ENCODE measurements around the gene DYRK4. TPM values are rescaled to one million over a fixed set of nuclear protein-coding genes. Genes with fewer than 3 reads are reported as not detected.

The DYRK4 gene
- total RNA-seq, 1 experiment from 2014 or later: 23.7 TPM

- H3K27ac ChIP-seq (ENCODE audit: low read depth, low read length, poor library complexity, severe bottlenecking): no peak overlapping the region
- BruUV-seq (replicated peaks): no TSS peak
- intact Hi-C loops (cut with micrococcal nuclease; ENCODE audit: unreplicated experiment): no loop called here
- peaks cover 55% of the 10 kb centered on the region for H3K27me3 ChIP-seq (replicated peaks; ENCODE audit: insufficient read depth, low read depth, low read length, poor library complexity)
- H3K4me3 ChIP-seq (ENCODE audit: low read depth, low read length, poor library complexity, severe bottlenecking): no peak overlapping the region
- CTCF ChIA-PET: no interaction called here
- TF ChIP-seq CTCF (conservative IDR thresholded peaks at IDR 0.05; ENCODE audit: low read depth, low read length) (no peak), EZH2 (IDR thresholded peaks at IDR 0.05; ENCODE audit: borderline replicate concordance, low read depth, low read length, poor library complexity, severe bottlenecking) (no peak)
- peaks cover 9% of the 10 kb centered on the region for H3K4me1 ChIP-seq (ENCODE audit: insufficient read depth, low read length, poor library complexity, severe bottlenecking)
- no peak for DNase-seq (ENCODE audit: low spot score)
- POLR2A ChIA-PET (ENCODE audit: low non-redundant PET): no interaction called here
- H3K9me3 ChIP-seq (ENCODE audit: low read depth, low read length, poor library complexity, severe bottlenecking): no peaks in the 10 kb centered on the region
- no peaks in the 10 kb centered on the region for H3K36me3 ChIP-seq (ENCODE audit: insufficient read depth, low read length, poor library complexity, severe bottlenecking)
These were observed 83.0 kb downstream of the DYRK4 start for GRCh38 chr12:4645023-4645422.

- DNase-seq (ENCODE audit: low spot score): no peak
- intact Hi-C loops (cut with micrococcal nuclease; ENCODE audit: unreplicated experiment): no loop called here
- ChIA-PET POLR2A (ENCODE audit: low non-redundant PET) (interaction anchor here (0.6 kb wide), 1 partner anchor 1871 kb away, joined by 3 read pairs; no protein-coding TSS in a partner anchor), CTCF (interaction anchor here (0.5 kb wide), 1 partner anchor 1835 kb away, joined by 3 read pairs; no protein-coding TSS in a partner anchor)
- Histone ChIP-seq H3K27me3 (replicated peaks; ENCODE audit: insufficient read depth, low read depth, low read length, poor library complexity) (peaks cover 27% of the 10 kb centered on the region), H3K4me1 (ENCODE audit: insufficient read depth, low read length, poor library complexity, severe bottlenecking) (peaks cover 14% of the 10 kb centered on the region), H3K27ac (ENCODE audit: low read depth, low read length, poor library complexity, severe bottlenecking) (peak overlapping the region; percentile 83), H3K9me3 (ENCODE audit: low read depth, low read length, poor library complexity, severe bottlenecking) (no peaks in the 10 kb centered on the region), H3K36me3 (ENCODE audit: insufficient read depth, low read length, poor library complexity, severe bottlenecking) (no peaks in the 10 kb centered on the region), H3K4me3 (ENCODE audit: low read depth, low read length, poor library complexity, severe bottlenecking) (peak overlapping the region; percentile 89)
- no peak for TF ChIP-seq CTCF (conservative IDR thresholded peaks at IDR 0.05; ENCODE audit: low read depth, low read length)
- TF ChIP-seq EZH2 (IDR thresholded peaks at IDR 0.05; ENCODE audit: borderline replicate concordance, low read depth, low read length, poor library complexity, severe bottlenecking): no peak
- no TSS peak for BruUV-seq (replicated peaks)
These were observed 86.1 kb downstream of the DYRK4 start for GRCh38 chr12:4648104-4648500.

GRCh38 chr12:4648501-4649357 lies 86.7 kb downstream of the DYRK4 start, which contains the start of the genes AKAP3 and NDUFA9:
Gene AKAP3 (minus strand): TSS chr12:4649051. CDS start chr12:4638196, 10,855 bp downstream.
Gene NDUFA9 (plus strand): TSS chr12:4649114. CDS start chr12:4649127, 13 bp downstream.
- Histone ChIP-seq H3K4me3 (ENCODE audit: low read depth, low read length, poor library complexity, severe bottlenecking) (peak within 1 kb of the TSS; percentile 89), H3K9me3 (ENCODE audit: low read depth, low read length, poor library complexity, severe bottlenecking) (no peaks in the 10 kb centered on the region), H3K4me1 (ENCODE audit: insufficient read depth, low read length, poor library complexity, severe bottlenecking) (peaks cover 14% of the 10 kb centered on the region), H3K27ac (ENCODE audit: low read depth, low read length, poor library complexity, severe bottlenecking) (peak within 1 kb of the TSS; percentile 83), H3K27me3 (replicated peaks; ENCODE audit: insufficient read depth, low read depth, low read length, poor library complexity) (peaks cover 21% of the 10 kb centered on the region), H3K36me3 (ENCODE audit: insufficient read depth, low read length, poor library complexity, severe bottlenecking) (no peaks in the 10 kb centered on the region)
- TSS peak; percentile 97 for BruUV-seq (replicated peaks)
- peak; percentile 88 for DNase-seq (ENCODE audit: low spot score)
- ChIA-PET CTCF (interaction anchor here (0.5 kb wide), 1 partner anchor 1836 kb away, joined by 3 read pairs; no protein-coding TSS in a partner anchor), POLR2A (ENCODE audit: low non-redundant PET) (interaction anchor here (0.6 kb wide), 1 partner anchor 1871 kb away, joined by 3 read pairs; no protein-coding TSS in a partner anchor)
- intact Hi-C loops (cut with micrococcal nuclease; ENCODE audit: unreplicated experiment): no loop called here
- TF ChIP-seq EZH2 (IDR thresholded peaks at IDR 0.05; ENCODE audit: borderline replicate concordance, low read depth, low read length, poor library complexity, severe bottlenecking) (no peak), CTCF (conservative IDR thresholded peaks at IDR 0.05; ENCODE audit: low read depth, low read length) (no peak)
